Body of pancreas (tissue), 4 donors: ENCODE results near the gene RSAD2.

ENCODE experiments used
- CTCF ChIP-seq, 7 experiments: fragments of 450-650 bp in 4 of 7; fragments of 200-600 bp in 3 of 7; sonication (generic) in 3 of 7; IDR thresholded peaks; one replicate each; pipeline ENCODE4 v1.5.1; 2016 to 2019; ENCODE audit warnings: antibody characterized with exemption in 7 of 7
- POLR2A ChIP-seq, 3 donors: fragments of 450-650 bp; IDR thresholded peaks; one replicate each; pipeline ENCODE4 v1.6.1; 2016; ENCODE audit warnings: antibody characterized with exemption in 3 of 3, mild to moderate bottlenecking in 2 of 3

- no peak for TF ChIP-seq CTCF (IDR thresholded peaks at IDR 0.05)
- no peak for TF ChIP-seq POLR2A (IDR thresholded peaks at IDR 0.05)
Measured at GRCh38 chr2:6872394-6872793, 5.2 kb upstream of the RSAD2 start.
